Tibial nerve (tissue), 4 donors: ENCODE measurements around the gene IGLL5.

Experiments used
- CTCF ChIP-seq, 5 experiments: fragments of 200-600 bp in 3 of 5; fragments of 450-650 bp in 2 of 5; sonication (generic) in 3 of 5; IDR thresholded peaks; one replicate each; pipeline ENCODE4 v1.5.1; 2016 to 2019; ENCODE audit warnings: antibody characterized with exemption in 5 of 5, mild to moderate bottlenecking in 3 of 5, moderate library complexity in 2 of 5
- EP300 ChIP-seq, 2 donors: sonication (generic); formaldehyde crosslinking; IDR thresholded peaks; one replicate each; pipeline ENCODE4 v1.6.1; 2017; ENCODE audit warnings: antibody characterized with exemption in 2 of 2, mild to moderate bottlenecking in 1 of 2
- POLR2A ChIP-seq, 2 donors: fragments of 450-650 bp; IDR thresholded peaks; one replicate each; pipeline ENCODE4 v1.6.1; 2017; ENCODE audit warnings: antibody characterized with exemption in 2 of 2, mild to moderate bottlenecking in 2 of 2, moderate library complexity in 2 of 2

GRCh38 chr22:22930571-22931556 lies 43.2 kb downstream of the IGLL5 start:
- TF ChIP-seq CTCF (IDR thresholded peaks at IDR 0.05) (no peak), EP300 (IDR thresholded peaks at IDR 0.05) (no peak), POLR2A (IDR thresholded peaks at IDR 0.05) (no peak)
